ENCODE results near the gene KIF21B.
"Not testable (repeated sequence)": the region's sequence is repeated elsewhere in the genome, so short reads cannot be mapped to it uniquely, and the experiment has no call there.

KIF21B gene

GRCh38 chr1:200969726-200970561 is 53.6 kb downstream of the KIF21B start:
- DNase-seq, result no peak

GRCh38 chr1:200968469-200969410 is 54.8 kb downstream of the KIF21B start:
- no peak for DNase-seq

GRCh38 chr1:200967693-200968468 is 55.6 kb downstream of the KIF21B start:
- no peak for DNase-seq

GRCh38 chr1:200966934-200967333 is 56.6 kb downstream of the KIF21B start:
- no peak for DNase-seq

- DNase-seq, result no peak
These were observed 58.3 kb downstream of the KIF21B start for GRCh38 chr1:200965111-200965805.

- DNase-seq, result not testable (repeated sequence)
These were observed 59.6 kb downstream of the KIF21B start for GRCh38 chr1:200963888-200964287.

GRCh38 chr1:200963076-200963475 is 60.4 kb downstream of the KIF21B start:
- DNase-seq, result no peak

GRCh38 chr1:200962631-200963030 is 60.9 kb downstream of the KIF21B start:
- DNase-seq, result no peak

GRCh38 chr1:200962151-200962550 is 61.4 kb downstream of the KIF21B start:
- DNase-seq, result not testable (repeated sequence)

GRCh38 chr1:200960948-200961340 is 62.6 kb downstream of the KIF21B start:
- no peak for DNase-seq

- DNase-seq, result no peak
These were observed 63.1 kb downstream of the KIF21B start for GRCh38 chr1:200960236-200960947.

GRCh38 chr1:200959411-200959921 is 64.0 kb downstream of the KIF21B start:
- DNase-seq, result no peak

- DNase-seq, result no peak
These were observed 64.9 kb downstream of the KIF21B start for GRCh38 chr1:200958597-200958996.

- no peak for DNase-seq
These were observed 69.1 kb downstream of the KIF21B start for GRCh38 chr1:200954434-200954833.

- DNase-seq, result no peak
These were observed 72.5 kb downstream of the KIF21B start for GRCh38 chr1:200951016-200951415.

GRCh38 chr1:200949626-200950025 is 73.9 kb downstream of the KIF21B start:
- DNase-seq, result no peak

- DNase-seq, result no peak
These were observed 76.4 kb downstream of the KIF21B start for GRCh38 chr1:200947059-200947566.

- no peak for DNase-seq
These were observed 78.4 kb downstream of the KIF21B start for GRCh38 chr1:200945111-200945510.

GRCh38 chr1:200938955-200939354 is 84.6 kb downstream of the KIF21B start:
- DNase-seq, result no peak

GRCh38 chr1:200935286-200935962 is 88.1 kb downstream of the KIF21B start:
- DNase-seq, result not testable (repeated sequence)

Measured in NCI-H187 (cell line).